Neural cell (in vitro differentiated cells): ENCODE data around the gene CBFA2T2. TPM values are rescaled to one million over a fixed set of nuclear protein-coding genes. Genes with fewer than 3 reads are reported as not detected.
"Not testable (repeated sequence)": the region's sequence is repeated elsewhere in the genome, so short reads cannot be mapped to it uniquely, and the experiment has no call there.

Experiments
- H2AFZ ChIP-seq: fragments of 200-600, 300-800 bp; sonication (generic), shearing (Covaris generic); 2 replicates; pipeline ENCODE4 v1.6.0; 2014; ENCODE audit warnings: low read depth, mild to moderate bottlenecking, antibody characterized with exemption, low read length, moderate library complexity
- H3F3A ChIP-seq: fragments of 200-600 bp; shearing (Covaris generic); 2 replicates; pipeline ENCODE4 v1.6.1; 2016; ENCODE audit warnings: mild to moderate bottlenecking, moderate library complexity, mixed read lengths, antibody characterized with exemption, low read length; ENCODE audit not compliant: insufficient read depth, poor library complexity, severe bottlenecking
- H3K27ac ChIP-seq: fragments of 200-600, 300-800 bp; sonication (generic), shearing (Covaris generic); 2 replicates; pipeline ENCODE4 v1.5.1; 2014; ENCODE audit warnings: mild to moderate bottlenecking, low read length, moderate library complexity
- H3K27me3 ChIP-seq: fragments of 300-800, 200-600 bp; sonication (generic), shearing (Covaris generic); 2 replicates; pipeline ENCODE4 v1.6.0; 2014; ENCODE audit warnings: mild to moderate bottlenecking, low read depth, low read length, moderate library complexity; ENCODE audit not compliant: insufficient read depth
- H3K36me3 ChIP-seq: fragments of 300-800, 200-600 bp; sonication (generic), shearing (Covaris generic); 2 replicates; pipeline ENCODE4 v1.5.1; 2014; ENCODE audit warnings: mild to moderate bottlenecking, antibody characterized with exemption, low read length, moderate library complexity; ENCODE audit not compliant: insufficient read depth
- H3K4me2 ChIP-seq: fragments of 300-800, 200-600 bp; sonication (generic), shearing (Covaris generic); 2 replicates; pipeline ENCODE4 v1.6.0; 2014; ENCODE audit warnings: mild to moderate bottlenecking, low read length
- H3K4me3 ChIP-seq: fragments of 300-800, 200-600 bp; sonication (generic), shearing (Covaris generic); 2 replicates; pipeline ENCODE4 v1.5.1; 2014; ENCODE audit warnings: mild to moderate bottlenecking, low read length, moderate library complexity
- H3K79me2 ChIP-seq: fragments of 200-600 bp; shearing (Covaris generic); replicated peaks from 2 replicates; pipeline ENCODE4 v1.6.0; 2014; ENCODE audit warnings: mild to moderate bottlenecking, low read length, moderate library complexity; ENCODE audit not compliant: insufficient read depth
- H3K9ac ChIP-seq: fragments of 300-800, 200-600 bp; sonication (generic), shearing (Covaris generic); 2 replicates; pipeline ENCODE4 v1.6.1; 2016; ENCODE audit warnings: mild to moderate bottlenecking, low read length, mixed read lengths
- H3K9me2 ChIP-seq: fragments of 200-600 bp; shearing (Covaris generic); 2 replicates; pipeline ENCODE4 v1.6.1; 2016; ENCODE audit warnings: mild to moderate bottlenecking, low read length, mixed read lengths; ENCODE audit not compliant: insufficient read depth
- H3K9me3 ChIP-seq: fragments of 200-600, 300-800 bp; sonication (generic), shearing (Covaris generic); 2 replicates; pipeline ENCODE4 v1.6.1; 2016; ENCODE audit warnings: mild to moderate bottlenecking, mixed run types, low read length, moderate library complexity, mixed read lengths
- H4K20me1 ChIP-seq: fragments of 200-600 bp; shearing (Covaris generic); 2 replicates; pipeline ENCODE4 v1.6.1; 2016; ENCODE audit warnings: mild to moderate bottlenecking, mixed run types; ENCODE audit not compliant: insufficient read depth
- EP300 ChIP-seq: fragments of 450-650 bp; conservative IDR thresholded peaks from 2 replicates; pipeline ENCODE4 v1.6.1; 2014; ENCODE audit warnings: antibody characterized with exemption, mild to moderate bottlenecking, moderate library complexity; ENCODE audit not compliant: poor library complexity, severe bottlenecking
- EZH2 ChIP-seq: fragments of 200-600, 300-800 bp; shearing (Covaris generic), sonication (generic); IDR thresholded peaks from 2 replicates; pipeline ENCODE4 v1.6.1; 2014; ENCODE audit warnings: antibody characterized with exemption, low read length, borderline replicate concordance, mild to moderate bottlenecking; ENCODE audit not compliant: insufficient read depth, poor library complexity, severe bottlenecking
- MXI1 ChIP-seq: fragments of 450-650 bp; conservative IDR thresholded peaks from 2 replicates; pipeline ENCODE4 v1.6.1; 2014; ENCODE audit warnings: antibody characterized with exemption, mild to moderate bottlenecking; ENCODE audit not compliant: poor library complexity, severe bottlenecking
- POLR2AphosphoS5 ChIP-seq: IDR thresholded peaks from 2 replicates; pipeline ENCODE4 v1.6.1; 2012
- RAD21 ChIP-seq: fragments of 450-650 bp; conservative IDR thresholded peaks from 2 replicates; pipeline ENCODE4 v1.6.1; 2014; ENCODE audit warnings: antibody characterized with exemption, mild to moderate bottlenecking, moderate library complexity
- REST ChIP-seq: IDR thresholded peaks from 2 replicates; pipeline ENCODE4 v1.6.1; 2012; ENCODE audit warnings: borderline replicate concordance
- SMC3 ChIP-seq: fragments of 450-650 bp; conservative IDR thresholded peaks from 2 replicates; pipeline ENCODE4 v1.6.1; 2014; ENCODE audit warnings: antibody characterized with exemption, mild to moderate bottlenecking, moderate library complexity; ENCODE audit not compliant: poor library complexity
- TAF1 ChIP-seq: IDR thresholded peaks from 2 replicates; pipeline ENCODE4 v1.6.1; 2012; ENCODE audit warnings: low read depth
- polyA plus RNA-seq: library from polyadenylated mRNA; depleted of rRNA; stranded (reverse); fragments of >200 nt; gene quantifications from 2 replicates; pipeline ENCODE4 v1.2.3, GENCODE V29; 2014
- TF ChIP-seq, protein P1 (sequence below): fragments of 450-650 bp; IDR thresholded peaks from 2 replicates; pipeline ENCODE4 v1.5.1; 2014; ENCODE audit warnings: antibody characterized with exemption, mild to moderate bottlenecking, moderate library complexity; ENCODE audit not compliant: poor library complexity, severe bottlenecking

CBFA2T2 gene
- polyA plus RNA-seq, 1 donor from 2014 or later: 15.9 TPM

- TF ChIP-seq RAD21 (no peak), REST (no peak), EP300 (no peak), SMC3 (no peak), POLR2AphosphoS5 (no peak), EZH2 (no peak), TAF1 (no peak), MXI1 (no peak)
- TF ChIP-seq, protein P1, sequence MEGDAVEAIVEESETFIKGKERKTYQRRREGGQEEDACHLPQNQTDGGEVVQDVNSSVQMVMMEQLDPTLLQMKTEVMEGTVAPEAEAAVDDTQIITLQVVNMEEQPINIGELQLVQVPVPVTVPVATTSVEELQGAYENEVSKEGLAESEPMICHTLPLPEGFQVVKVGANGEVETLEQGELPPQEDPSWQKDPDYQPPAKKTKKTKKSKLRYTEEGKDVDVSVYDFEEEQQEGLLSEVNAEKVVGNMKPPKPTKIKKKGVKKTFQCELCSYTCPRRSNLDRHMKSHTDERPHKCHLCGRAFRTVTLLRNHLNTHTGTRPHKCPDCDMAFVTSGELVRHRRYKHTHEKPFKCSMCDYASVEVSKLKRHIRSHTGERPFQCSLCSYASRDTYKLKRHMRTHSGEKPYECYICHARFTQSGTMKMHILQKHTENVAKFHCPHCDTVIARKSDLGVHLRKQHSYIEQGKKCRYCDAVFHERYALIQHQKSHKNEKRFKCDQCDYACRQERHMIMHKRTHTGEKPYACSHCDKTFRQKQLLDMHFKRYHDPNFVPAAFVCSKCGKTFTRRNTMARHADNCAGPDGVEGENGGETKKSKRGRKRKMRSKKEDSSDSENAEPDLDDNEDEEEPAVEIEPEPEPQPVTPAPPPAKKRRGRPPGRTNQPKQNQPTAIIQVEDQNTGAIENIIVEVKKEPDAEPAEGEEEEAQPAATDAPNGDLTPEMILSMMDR: no peak
- no peaks in the 10 kb centered on the region for H4K20me1 ChIP-seq
- H3K9me2 ChIP-seq: no peaks in the 10 kb centered on the region
- no peaks in the 10 kb centered on the region for H3K79me2 ChIP-seq
- H3K9ac ChIP-seq: no peak overlapping the region
- no peak overlapping the region for H2AFZ ChIP-seq
- H3K36me3 ChIP-seq: no peaks in the 10 kb centered on the region
- no peak overlapping the region for H3K27ac ChIP-seq
- no peaks in the 10 kb centered on the region for H3K9me3 ChIP-seq
- no peaks in the 10 kb centered on the region for H3F3A ChIP-seq
- H3K4me3 ChIP-seq: no peak overlapping the region
- no peaks in the 10 kb centered on the region for H3K27me3 ChIP-seq
- H3K4me2 ChIP-seq: no peak overlapping the region
Observed at GRCh38 chr20:33629533-33629932, 139.6 kb downstream of the CBFA2T2 start.

DNA sequence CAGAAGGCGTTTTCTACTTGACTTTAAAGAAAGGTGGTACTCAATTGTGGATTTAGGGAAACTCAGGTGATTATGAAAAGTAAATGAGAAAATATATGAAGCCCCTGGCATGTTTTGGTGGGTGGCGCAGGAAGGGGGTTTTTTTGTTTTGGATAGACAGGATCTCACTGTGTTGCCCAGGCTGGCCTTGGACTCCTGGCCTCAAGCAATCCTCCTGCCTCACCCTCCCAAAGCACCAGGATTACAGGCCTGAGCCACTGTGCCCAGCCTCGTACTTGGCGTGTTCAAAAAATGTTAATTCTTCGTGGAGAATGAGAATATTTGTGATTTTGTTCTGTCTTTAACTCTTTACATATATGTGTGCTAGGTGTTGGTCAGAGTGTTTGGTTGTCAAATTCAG lies 140.1 kb downstream of the CBFA2T2 start:
- TF ChIP-seq EZH2 (no peak), MXI1 (no peak)
- no peaks in the 10 kb centered on the region for H3K27me3 ChIP-seq
- H3K9ac ChIP-seq: no peak overlapping the region
- no peaks in the 10 kb centered on the region for H3K79me2 ChIP-seq
- no peak overlapping the region for H3K27ac ChIP-seq
- H3K9me2 ChIP-seq: no peaks in the 10 kb centered on the region
- no peaks in the 10 kb centered on the region for H3K9me3 ChIP-seq
- no peak overlapping the region for H2AFZ ChIP-seq
- no peaks in the 10 kb centered on the region for H4K20me1 ChIP-seq
- H3K4me3 ChIP-seq: no peak overlapping the region
- H3K36me3 ChIP-seq: no peaks in the 10 kb centered on the region
- H3K4me2 ChIP-seq: no peak overlapping the region
- H3F3A ChIP-seq: no peaks in the 10 kb centered on the region

- Histone ChIP-seq H3K36me3 (no peaks in the 10 kb centered on the region), H3K27ac (no peak overlapping the region), H3K9me2 (no peaks in the 10 kb centered on the region), H3K27me3 (no peaks in the 10 kb centered on the region), H3K4me3 (no peak overlapping the region), H3K4me2 (no peak overlapping the region), H2AFZ (no peak overlapping the region), H3F3A (no peaks in the 10 kb centered on the region), H4K20me1 (no peaks in the 10 kb centered on the region), H3K9ac (no peak overlapping the region), H3K79me2 (no peaks in the 10 kb centered on the region), H3K9me3 (no peaks in the 10 kb centered on the region)
- TF ChIP-seq MXI1: no peak
- no peak for TF ChIP-seq EP300
- TF ChIP-seq TAF1: no peak
- TF ChIP-seq POLR2AphosphoS5: no peak
- TF ChIP-seq EZH2: no peak
Observed at GRCh38 chr20:33630507-33630906, 140.6 kb downstream of the CBFA2T2 start.

DNA sequence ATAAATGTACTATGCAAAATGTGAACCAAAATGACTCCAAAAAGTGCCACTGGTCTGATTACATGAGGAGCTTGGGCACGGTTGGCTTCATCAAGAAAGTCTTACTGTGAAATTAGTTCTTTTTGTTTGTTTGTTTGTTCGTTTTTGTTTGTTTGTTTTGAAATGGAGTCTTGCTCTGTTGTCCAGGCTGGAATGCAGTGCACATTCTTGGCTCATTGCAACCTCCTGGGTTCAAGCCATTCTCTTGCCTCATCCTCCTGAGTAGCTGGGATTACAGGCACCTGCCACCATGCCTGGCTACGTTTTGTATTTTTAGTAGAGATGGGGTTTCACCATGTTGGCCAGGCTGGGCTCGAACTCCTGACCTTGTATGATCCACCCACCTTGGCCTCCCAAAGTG lies 142.0 kb downstream of the CBFA2T2 start:
- not testable (repeated sequence) for H3K36me3 ChIP-seq

More for the DNA sequence above, 142.0 kb downstream of the CBFA2T2 start:
- not testable (repeated sequence) for H3K4me3 ChIP-seq, H3K27me3 ChIP-seq, H3K9me2 ChIP-seq, H3K79me2 ChIP-seq, H3K9ac ChIP-seq, H3K27ac ChIP-seq, H4K20me1 ChIP-seq, H3K4me2 ChIP-seq, H3F3A ChIP-seq, H2AFZ ChIP-seq, H3K9me3 ChIP-seq
